Measurements from ENCODE around the gene TRAF2.

The TRAF2 gene

DNA sequence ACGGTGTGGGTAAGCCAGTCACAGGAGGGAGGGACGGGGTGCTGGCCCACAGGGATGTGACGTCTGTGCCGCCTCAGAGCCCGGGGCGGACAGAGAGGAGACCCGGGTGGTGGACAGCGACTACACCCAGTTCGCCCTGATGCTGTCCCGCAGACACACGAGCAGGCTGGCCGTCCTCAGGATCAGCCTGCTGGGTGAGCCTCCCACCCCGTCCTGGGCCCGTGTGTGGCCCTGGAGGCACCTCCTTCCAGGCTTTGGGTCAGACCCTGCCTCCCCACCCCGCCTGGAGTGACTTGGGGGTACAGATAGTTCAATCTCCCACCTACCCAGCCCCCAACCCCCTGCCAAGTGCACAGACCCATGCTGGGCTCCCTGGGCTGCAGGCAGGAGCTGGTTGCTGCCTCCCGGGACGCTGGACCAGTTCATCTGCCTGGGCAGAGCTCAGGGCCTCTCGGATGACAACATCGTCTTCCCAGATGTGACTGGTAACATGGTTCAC lies 67.5 kb downstream of the TRAF2 start:
- DNase-seq (ENCODE audit: low read depth, low spot score), result no peak
- no peak overlapping the region for H3K4me3 ChIP-seq (ENCODE audit: low read depth, low read length)
- CTCF ChIA-PET, result interaction anchor here (3.4 kb wide), 1 partner anchor 9 kb away, joined by 16 read pairs; the partner anchor contains the start of genes C8G and FBXW5
- POLR2A ChIA-PET, result no interaction called here
- TF ChIP-seq, protein P1, sequence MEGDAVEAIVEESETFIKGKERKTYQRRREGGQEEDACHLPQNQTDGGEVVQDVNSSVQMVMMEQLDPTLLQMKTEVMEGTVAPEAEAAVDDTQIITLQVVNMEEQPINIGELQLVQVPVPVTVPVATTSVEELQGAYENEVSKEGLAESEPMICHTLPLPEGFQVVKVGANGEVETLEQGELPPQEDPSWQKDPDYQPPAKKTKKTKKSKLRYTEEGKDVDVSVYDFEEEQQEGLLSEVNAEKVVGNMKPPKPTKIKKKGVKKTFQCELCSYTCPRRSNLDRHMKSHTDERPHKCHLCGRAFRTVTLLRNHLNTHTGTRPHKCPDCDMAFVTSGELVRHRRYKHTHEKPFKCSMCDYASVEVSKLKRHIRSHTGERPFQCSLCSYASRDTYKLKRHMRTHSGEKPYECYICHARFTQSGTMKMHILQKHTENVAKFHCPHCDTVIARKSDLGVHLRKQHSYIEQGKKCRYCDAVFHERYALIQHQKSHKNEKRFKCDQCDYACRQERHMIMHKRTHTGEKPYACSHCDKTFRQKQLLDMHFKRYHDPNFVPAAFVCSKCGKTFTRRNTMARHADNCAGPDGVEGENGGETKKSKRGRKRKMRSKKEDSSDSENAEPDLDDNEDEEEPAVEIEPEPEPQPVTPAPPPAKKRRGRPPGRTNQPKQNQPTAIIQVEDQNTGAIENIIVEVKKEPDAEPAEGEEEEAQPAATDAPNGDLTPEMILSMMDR (IDR thresholded peaks at IDR 0.05; ENCODE audit: insufficient read depth, low read length, missing control alignments), result no peak

DNA sequence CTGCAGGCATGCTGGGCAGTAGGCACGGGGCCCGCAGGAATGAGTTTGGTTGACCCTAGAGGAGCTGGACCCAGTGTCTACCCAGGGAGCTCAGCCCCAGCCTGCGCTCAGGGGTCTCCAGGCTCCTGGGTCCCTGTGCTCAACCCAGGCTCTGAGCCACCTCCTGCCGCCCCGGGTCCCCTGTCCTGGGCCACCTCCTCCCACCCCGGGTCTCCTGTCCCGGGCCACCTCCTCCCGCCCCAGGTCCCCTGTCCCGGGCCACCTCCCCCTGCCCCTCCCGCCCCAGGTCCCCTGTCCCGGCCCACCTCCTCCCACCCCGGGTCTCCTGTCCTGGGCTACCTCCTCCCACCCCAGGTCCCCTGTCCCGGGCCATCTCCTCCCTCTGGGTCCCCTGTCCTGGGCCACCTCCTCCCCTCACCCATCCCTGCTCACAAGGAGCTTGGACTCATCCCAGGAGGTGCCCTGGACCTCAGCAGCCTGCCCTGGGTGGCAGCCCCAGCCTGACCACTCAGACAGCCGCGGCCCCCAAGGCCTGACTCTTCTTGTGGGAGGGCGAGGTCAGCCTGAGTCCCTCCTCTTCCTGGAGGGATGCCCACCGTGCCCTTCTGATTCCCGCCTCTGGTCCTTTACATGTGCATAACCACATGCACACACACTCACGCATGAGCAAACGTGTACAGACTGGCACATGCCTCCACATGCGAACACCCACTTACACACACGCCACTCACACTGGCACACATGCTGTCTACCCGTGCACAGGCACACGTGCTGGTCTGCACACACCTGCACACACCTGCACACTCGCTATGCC lies 68.2 kb downstream of the TRAF2 start:
- CTCF ChIA-PET, result interaction anchor here (1.0 to 3.4 kb wide), 2 partner anchors 9 to 74 kb away, joined by 4 to 16 read pairs; partner anchors contain the start of genes ABCA2, C8G and FBXW5
- POLR2A ChIA-PET, result no interaction called here
- no peak for DNase-seq (ENCODE audit: low read depth, low spot score)

DNA sequence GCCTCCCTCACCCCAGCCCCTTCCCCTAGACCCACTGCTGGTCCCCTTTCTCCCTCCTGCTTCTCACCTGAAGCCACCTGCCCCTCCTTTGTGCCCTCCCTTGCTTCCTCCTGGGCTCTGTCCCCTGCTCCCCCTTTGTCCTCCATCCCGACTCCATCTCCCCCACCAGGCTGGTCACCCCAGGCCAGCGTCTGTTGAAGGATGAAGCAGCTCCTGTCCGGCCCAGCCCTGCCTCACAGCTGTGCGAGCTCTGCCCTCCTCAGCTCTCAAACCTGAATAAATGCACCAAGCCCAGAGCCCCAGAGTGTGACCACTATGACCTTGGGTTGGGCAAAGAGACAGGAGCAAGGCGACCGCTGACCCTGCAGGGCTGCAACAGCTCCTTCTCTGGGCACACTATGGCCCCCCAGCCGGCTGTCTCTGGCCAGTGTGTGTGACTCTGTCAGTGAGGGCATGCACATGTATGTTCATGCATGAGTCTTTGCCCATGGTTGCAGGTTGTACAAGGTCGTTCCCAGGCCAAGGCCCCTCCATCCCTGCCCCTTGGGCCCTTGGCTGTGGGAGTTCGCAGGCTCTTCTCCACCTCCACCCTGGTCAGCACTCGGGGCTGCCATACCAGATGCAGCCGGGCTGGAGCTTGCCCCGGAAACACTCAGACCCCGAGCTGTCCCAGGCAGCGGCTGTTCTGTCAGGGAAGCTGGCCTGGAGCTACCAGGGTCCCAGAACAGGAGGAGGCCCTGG lies 69.1 kb downstream of the TRAF2 start:
- TF ChIP-seq, protein P1 (IDR thresholded peaks at IDR 0.05; ENCODE audit: insufficient read depth, low read length, missing control alignments), result no peak
- ChIA-PET CTCF (interaction anchor here (1.0 to 3.4 kb wide), 3 partner anchors 10 to 73 kb away, joined by 3 to 16 read pairs (median 4); partner anchors contain the start of genes ABCA2, C8G and FBXW5), POLR2A (no interaction called here)
- H3K4me3 ChIP-seq (ENCODE audit: low read depth, low read length), result no peak overlapping the region
- DNase-seq (ENCODE audit: low read depth, low spot score), result no peak

More for the DNA sequence above, 68.2 kb downstream of the TRAF2 start:
- TF ChIP-seq, protein P1 (IDR thresholded peaks at IDR 0.05; ENCODE audit: insufficient read depth, low read length, missing control alignments), result no peak
- H3K4me3 ChIP-seq (ENCODE audit: low read depth, low read length), result no peak overlapping the region

- TF ChIP-seq, protein P1 (IDR thresholded peaks at IDR 0.05; ENCODE audit: insufficient read depth, low read length, missing control alignments), result no peak
- POLR2A ChIA-PET, result no interaction called here
- CTCF ChIA-PET, result interaction anchor here (1.6 to 3.4 kb wide), 2 partner anchors 11 kb away, joined by 3 to 16 read pairs; partner anchors contain the start of genes C8G and FBXW5
- no peak overlapping the region for H3K4me3 ChIP-seq (ENCODE audit: low read depth, low read length)
- no peak for DNase-seq (ENCODE audit: low read depth, low spot score)
These were observed 69.6 kb downstream of the TRAF2 start for GRCh38 chr9:136955943-136956335.

- CTCF ChIA-PET, result interaction anchor here (1.6 kb wide), 1 partner anchor 10 kb away, joined by 3 read pairs; no protein-coding TSS in a partner anchor
- no peak overlapping the region for H3K4me3 ChIP-seq (ENCODE audit: low read depth, low read length)
These were observed 70.3 kb downstream of the TRAF2 start for GRCh38 chr9:136956604-136957003.

More at GRCh38 chr9:136956604-136957003, 70.3 kb downstream of the TRAF2 start:
- POLR2A ChIA-PET, result no interaction called here
- TF ChIP-seq, protein P1 (IDR thresholded peaks at IDR 0.05; ENCODE audit: insufficient read depth, low read length, missing control alignments), result no peak
- no peak for DNase-seq (ENCODE audit: low read depth, low spot score)

All from AG04449 (cell line).